H54 (cell line): ENCODE results near the gene CRBN.

Experiments
- DNase-seq: peaks from one replicate; pipeline ENCODE4 v3.0.0; 2011; ENCODE audit warnings: low spot score, mixed read lengths; ENCODE audit not compliant: insufficient read length
- FAIRE-seq: peaks from 3 replicates; lab custom pipeline; 2011; peaks lifted over from hg19 to GRCh38; lab: Jason Lieb, UNC
- POLR2A ChIP-seq: IDR thresholded peaks from 2 replicates; pipeline ENCODE4 v1.6.1; 2011; ENCODE audit warnings: low read depth, mild to moderate bottlenecking, low read length

Gene CRBN

DNA sequence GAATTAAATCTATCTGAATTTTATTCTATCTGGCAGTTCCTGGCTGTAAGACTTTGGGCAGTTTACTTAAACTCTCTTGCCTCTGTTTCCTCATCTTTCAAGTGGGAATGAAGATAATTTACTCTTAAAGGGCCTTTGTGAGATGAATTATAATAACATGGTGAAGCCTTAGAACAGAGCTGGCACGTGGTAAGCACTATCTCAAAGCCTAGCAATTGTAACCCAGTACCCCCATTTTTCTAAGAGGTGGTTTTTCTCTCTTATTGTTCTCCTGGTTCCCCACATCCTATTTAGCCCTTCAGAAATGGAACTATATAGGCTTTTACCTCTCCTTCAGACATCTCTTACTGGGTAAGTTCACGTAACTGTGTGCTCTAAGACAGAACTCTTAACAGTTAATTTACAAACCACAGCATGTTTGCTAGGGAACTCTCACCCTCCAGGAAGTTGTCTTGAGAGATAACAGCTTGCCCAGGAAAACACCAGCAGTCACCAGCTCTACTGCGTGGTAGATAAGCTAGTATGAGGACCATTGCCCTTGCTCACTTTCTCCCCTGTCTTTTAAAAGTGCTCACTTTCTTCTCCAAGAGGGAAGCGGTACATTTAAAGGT lies 12.3 kb upstream of the CRBN start:
- FAIRE-seq (no peak), DNase-seq (no peak)
- TF ChIP-seq POLR2A: no peak

DNA sequence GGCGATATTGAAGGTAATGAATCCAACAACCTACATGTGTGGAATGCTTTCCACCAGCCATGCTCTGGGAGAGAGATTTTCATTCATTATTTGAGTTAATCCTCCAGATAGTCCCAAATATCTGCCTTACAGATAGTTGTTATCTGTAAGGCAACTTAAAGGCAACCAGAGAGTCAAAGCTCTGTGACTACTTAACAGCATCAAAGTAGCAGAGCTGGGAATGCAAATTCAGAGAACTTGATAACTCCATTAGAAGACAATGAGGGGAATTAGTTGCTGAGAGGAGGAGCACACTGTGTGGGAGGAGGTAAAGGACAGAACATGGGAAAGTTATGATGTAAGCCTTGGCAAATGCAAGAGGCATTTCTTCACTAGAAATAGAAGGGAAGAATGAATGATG lies 10.5 kb upstream of the CRBN start:
- FAIRE-seq (no peak), DNase-seq (no peak)
- TF ChIP-seq POLR2A: no peak

DNA sequence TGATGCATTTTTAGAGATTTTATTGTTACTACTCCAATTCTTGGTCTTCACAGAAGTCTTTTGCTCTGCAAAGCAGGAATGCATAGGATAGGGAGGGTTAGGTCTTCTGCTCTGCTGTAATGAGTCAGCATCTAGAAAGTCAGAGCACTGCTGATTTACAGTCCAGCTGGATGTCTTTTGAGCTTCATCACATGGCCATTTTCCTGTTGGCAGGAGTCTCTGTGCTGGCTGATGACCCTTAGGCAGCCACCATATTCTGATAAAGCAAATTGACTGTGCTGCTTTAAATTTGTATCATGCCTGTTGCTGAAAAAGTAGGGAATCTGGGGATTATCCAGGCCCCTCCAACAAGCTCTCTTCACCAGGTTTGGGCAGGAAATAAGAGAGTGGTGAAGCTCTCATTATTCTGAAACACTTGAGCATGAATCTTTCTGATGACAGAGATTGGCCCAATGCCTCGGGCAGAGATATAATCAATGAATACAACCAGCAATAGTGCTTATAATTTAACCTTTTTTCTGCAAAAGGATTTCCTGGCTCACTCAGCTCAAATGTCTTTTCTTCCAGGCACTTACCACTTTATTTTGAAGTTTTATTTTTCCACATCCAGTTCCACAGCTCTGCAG lies 9.7 kb upstream of the CRBN start:
- FAIRE-seq (no peak), DNase-seq (no peak)
- no peak for TF ChIP-seq POLR2A

DNA sequence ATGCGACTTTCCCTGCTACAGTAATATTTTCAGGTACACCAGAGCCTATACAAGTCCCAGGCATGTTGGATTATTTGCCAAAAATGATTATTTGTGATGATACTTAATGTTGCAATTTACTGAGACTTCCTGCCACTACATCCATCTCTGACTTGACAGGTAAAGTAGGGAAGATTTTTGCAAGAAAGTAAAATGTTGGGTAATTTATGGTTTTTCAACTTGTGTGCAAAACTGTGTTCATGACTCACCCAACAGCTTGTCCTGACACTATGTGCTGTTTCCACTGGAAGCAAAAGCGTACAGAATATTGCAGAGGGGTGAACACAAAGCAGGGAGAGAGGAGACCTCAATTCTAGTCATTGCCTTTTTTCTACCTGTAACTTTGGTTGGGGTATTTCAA lies 5.4 kb upstream of the CRBN start:
- no peak for DNase-seq
- no peak for FAIRE-seq
- TF ChIP-seq POLR2A: no peak

DNA sequence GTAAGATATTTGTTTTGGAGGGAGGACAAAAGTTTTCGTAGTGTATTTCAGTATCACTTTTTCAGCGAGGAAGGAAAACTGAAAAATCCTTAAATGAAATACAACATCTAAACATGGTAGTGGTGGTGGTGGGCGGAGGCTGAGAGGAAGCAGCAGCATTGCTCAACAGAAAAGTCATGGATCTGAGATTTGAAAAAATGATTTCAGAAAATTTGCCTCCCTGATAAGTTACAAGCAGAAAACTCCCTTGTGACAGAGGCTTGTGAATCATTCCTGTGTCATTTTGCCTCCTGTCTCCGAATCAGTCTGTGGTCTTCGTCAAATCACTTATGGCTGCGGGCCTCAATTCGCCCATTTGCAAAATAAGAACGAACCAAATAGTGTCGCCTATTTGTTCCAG lies 965 bp upstream of the CRBN start:
- no peak for FAIRE-seq

DNA sequence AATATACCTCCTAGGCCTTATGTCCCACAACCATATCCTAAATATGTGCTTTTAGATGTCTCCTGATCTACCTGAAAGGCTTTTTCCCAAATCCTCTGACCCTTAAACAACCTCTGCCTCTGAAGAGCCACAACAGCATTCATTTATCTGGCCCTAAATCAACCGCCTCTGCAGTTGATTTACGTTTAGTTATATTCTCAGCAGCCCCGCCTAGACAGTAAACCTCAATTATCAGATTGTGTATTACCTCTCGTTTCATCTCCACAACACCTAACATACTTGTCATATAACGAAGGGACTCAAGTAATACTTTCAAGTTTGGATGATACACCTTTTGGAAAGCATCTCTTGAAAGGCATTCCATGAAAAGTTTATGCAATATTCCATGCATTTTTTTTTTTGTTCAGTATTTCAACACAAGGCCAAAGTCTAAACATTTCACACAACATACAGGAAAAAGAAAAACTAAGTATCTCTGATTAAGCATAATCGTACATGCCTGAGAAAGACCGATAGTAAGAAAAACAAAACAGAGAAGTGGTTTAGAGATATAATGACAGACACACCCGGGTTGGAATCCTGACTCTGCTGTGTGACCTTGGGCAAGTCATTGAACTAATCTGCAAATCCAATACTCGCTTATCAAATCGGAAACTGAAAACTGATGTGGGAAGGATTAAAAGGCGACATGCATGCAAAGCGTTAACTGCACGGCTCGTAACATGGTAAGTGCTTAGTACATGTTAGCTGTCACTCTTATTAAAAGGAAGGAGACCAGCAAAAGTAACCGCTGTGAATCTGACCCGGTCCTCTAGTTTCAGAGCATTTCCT lies 778 bp downstream of the CRBN start:
- no peak for FAIRE-seq
- TF ChIP-seq POLR2A: no peak
- no peak for DNase-seq

More for the DNA sequence above, 965 bp upstream of the CRBN start:
- no peak for DNase-seq
- no peak for TF ChIP-seq POLR2A

DNA sequence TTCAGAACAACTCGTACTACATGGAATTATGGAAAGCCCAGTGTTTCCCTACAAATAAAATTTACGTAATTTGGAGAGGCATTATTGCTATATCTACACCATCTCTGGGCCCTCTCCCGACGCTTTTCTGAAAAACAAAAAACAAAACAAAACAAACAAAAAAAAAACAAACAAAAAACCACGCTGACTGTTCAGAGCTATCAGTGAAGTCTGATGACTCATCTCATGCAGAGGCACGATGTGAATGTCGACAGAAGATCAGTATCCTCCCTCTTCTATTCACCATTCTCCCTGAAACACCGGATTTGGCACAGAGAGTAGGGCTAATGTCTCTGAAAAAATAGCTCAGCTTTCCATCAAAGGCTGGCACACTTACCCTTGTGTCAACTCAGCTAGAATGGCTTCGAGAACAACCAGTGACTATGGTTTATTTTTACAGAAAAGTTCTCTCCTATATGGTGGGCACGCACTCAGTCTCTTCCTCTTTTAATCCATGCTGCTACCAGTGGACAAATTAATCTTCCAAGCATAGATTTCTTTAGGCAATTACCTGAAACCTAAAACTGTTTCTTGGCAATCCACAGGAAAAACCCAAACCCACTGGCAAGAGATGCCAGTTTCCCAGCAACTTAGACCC lies 1.5 kb downstream of the CRBN start:
- no peak for DNase-seq
- no peak for TF ChIP-seq POLR2A
- FAIRE-seq: no peak

DNA sequence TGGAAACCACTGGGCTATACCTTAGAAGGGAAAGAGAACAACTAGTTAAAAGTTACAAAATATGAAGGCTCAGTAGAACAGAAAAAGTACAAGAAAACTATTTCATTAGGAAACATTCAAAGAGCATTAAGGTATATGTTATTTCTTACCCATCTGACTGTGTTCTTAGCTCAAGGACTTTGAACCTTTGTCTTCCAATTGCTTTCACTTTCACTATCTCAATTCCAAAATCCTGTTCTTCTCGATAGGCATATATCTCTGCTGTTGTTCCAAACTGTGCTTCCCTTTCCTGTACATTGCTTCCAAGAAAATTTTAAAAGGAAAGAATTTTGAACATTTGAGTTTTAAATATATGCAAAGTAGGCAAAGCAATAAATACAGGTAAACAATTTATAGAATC lies 6.9 kb downstream of the CRBN start:
- no peak for TF ChIP-seq POLR2A
- DNase-seq: no peak
- no peak for FAIRE-seq

DNA sequence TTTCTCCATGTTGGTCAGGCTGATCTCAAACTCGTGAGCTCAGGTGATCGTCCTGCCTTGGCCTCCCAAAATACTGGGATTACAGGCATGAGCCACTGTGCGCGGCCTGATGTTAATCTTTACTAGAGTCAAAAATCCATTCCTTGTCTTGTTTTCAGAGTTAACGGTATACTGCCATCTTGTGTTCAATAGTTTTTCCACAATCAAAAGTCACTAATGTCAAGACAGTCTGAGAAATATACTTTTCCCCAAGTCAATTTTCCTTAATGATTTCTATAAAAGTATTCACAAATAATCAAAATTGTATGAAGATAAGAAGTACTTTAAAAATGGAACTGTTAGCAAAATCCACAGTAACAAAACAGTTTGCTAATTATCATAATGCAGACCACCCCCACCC lies 8.5 kb downstream of the CRBN start:
- no peak for FAIRE-seq
- no peak for TF ChIP-seq POLR2A
- no peak for DNase-seq

DNA sequence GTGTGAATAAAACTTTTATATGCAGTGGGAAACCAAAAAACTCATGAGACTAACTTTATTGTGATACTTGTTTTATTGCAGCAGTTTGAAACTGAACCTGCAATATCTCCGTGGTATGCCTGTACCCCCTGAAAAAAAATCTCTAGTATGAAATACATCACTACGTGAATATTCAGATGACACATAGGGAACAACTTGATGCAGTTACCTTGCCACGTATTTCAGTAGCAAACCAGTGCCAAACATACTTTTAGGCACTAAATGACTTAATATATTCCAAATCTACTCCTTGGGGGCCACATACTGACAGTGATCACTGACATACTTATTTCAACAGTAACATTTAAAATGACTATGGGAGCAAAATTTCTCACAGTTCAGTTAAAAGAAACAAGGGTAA lies 13.8 kb downstream of the CRBN start:
- DNase-seq: no peak
- no peak for TF ChIP-seq POLR2A
- FAIRE-seq: no peak

DNA sequence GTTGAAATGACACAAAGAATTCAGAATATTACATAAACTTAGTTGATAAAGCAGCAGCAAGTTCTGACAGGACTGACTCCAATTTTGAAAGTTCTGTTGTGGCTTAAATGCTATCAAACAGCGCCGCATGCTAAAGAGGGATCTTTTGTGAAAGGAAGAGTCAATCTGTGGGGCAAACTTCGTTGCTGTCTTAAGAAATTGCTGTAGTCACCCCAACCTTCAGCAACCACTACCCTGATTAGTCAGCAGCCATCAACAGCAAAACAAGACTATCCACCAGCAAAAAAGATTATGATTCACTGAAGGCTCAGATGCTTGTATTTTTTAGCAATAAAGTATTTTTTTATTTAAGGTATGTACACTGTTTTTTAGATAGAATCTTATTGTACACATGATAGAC lies 14.2 kb downstream of the CRBN start:
- no peak for DNase-seq
- no peak for FAIRE-seq
- TF ChIP-seq POLR2A: no peak

DNA sequence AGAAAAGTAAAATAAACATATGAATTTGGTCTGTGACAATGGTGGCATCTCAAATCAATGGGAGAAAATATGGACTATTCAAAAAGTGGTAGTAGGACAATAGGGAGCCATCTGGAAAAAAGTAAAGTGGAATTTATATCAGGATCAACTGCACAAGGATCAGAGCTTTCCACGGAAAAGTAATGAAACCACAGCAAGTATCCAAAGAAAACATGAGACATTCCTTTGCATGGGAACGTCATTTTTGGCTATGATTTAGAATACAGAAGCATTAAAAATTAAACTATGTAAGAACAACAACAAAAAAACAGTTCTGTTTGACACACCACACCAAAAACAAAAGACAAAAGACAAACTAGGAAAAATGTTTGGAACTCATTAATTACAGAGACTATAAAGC lies 18.7 kb downstream of the CRBN start:
- no peak for TF ChIP-seq POLR2A
- FAIRE-seq: no peak
- DNase-seq: no peak

DNA sequence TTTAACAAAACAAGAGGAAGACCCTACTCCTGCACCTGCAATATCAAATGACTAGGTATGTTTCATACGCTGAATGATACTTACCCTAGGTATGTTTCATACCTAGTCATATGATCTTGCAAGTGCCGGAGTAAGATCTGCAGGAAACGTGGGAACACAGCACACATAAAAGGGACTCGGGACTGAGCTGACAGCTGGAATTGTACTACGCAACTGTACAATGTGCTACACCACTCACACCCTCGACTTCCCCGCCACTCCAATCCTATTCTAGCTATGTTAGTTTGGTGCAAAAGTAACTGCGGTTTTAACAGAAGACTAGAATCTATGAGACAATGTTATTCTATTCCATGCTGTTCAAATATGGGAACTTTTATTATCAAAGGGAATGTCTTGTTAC lies 22.0 kb downstream of the CRBN start:
- no peak for TF ChIP-seq POLR2A
- no peak for FAIRE-seq
- no peak for DNase-seq
